ENCODE measurements around the gene BRPF3.

BRPF3 gene

GRCh38 chr6:36235862-36236261 lies 39.3 kb downstream of the BRPF3 start:
- Mint-ChIP-seq H3K4me3 (no peak overlapping the region), H3K27me3 (no peaks in the 10 kb centered on the region), H3K36me3 (peaks cover 30% of the 10 kb centered on the region), H3K4me1 (no peaks in the 10 kb centered on the region), H3K27ac (no peak overlapping the region), H3K9me3 (no peaks in the 10 kb centered on the region)
- ATAC-seq = no peak

- peaks cover 16% of the 10 kb centered on the region for H3K4me1 Mint-ChIP-seq
- no peaks in the 10 kb centered on the region for H3K9me3 Mint-ChIP-seq
- no peak overlapping the region for H3K4me3 Mint-ChIP-seq
- H3K27ac Mint-ChIP-seq = no peak overlapping the region
- no peak for ATAC-seq
- no peaks in the 10 kb centered on the region for H3K27me3 Mint-ChIP-seq
- peaks cover under 1% of the 10 kb centered on the region for H3K36me3 Mint-ChIP-seq
These were observed 43.2 kb downstream of the BRPF3 start for GRCh38 chr6:36239774-36240173.

GRCh38 chr6:36241728-36242127 lies 45.2 kb downstream of the BRPF3 start:
- Mint-ChIP-seq H3K27ac (peak overlapping the region; percentile 83), H3K4me1 (peaks cover 26% of the 10 kb centered on the region), H3K27me3 (no peaks in the 10 kb centered on the region), H3K4me3 (peak overlapping the region; percentile 50), H3K9me3 (no peaks in the 10 kb centered on the region), H3K36me3 (no peaks in the 10 kb centered on the region)
- peak; percentile 87 for ATAC-seq

GRCh38 chr6:36242161-36242560 lies 45.6 kb downstream of the BRPF3 start:
- H3K4me1 Mint-ChIP-seq = peaks cover 26% of the 10 kb centered on the region
- peak; percentile 22 for ATAC-seq
- H3K27me3 Mint-ChIP-seq = no peaks in the 10 kb centered on the region
- H3K9me3 Mint-ChIP-seq = no peaks in the 10 kb centered on the region
- H3K27ac Mint-ChIP-seq = peak overlapping the region; percentile 83
- no peaks in the 10 kb centered on the region for H3K36me3 Mint-ChIP-seq
- H3K4me3 Mint-ChIP-seq = peak overlapping the region; percentile 50

GRCh38 chr6:36242626-36243025 lies 46.1 kb downstream of the BRPF3 start:
- Mint-ChIP-seq H3K9me3 (no peaks in the 10 kb centered on the region), H3K27ac (peak overlapping the region; percentile 83), H3K36me3 (no peaks in the 10 kb centered on the region), H3K4me1 (peaks cover 26% of the 10 kb centered on the region), H3K4me3 (no peak overlapping the region), H3K27me3 (no peaks in the 10 kb centered on the region)
- no peak for ATAC-seq

- Mint-ChIP-seq H3K4me1 (peaks cover 26% of the 10 kb centered on the region), H3K27me3 (no peaks in the 10 kb centered on the region), H3K4me3 (no peak overlapping the region), H3K36me3 (no peaks in the 10 kb centered on the region), H3K9me3 (no peaks in the 10 kb centered on the region), H3K27ac (no peak overlapping the region)
- no peak for ATAC-seq
These were observed 47.1 kb downstream of the BRPF3 start for GRCh38 chr6:36243562-36244212.

GRCh38 chr6:36244641-36245280 lies 48.2 kb downstream of the BRPF3 start:
- H3K36me3 Mint-ChIP-seq = no peaks in the 10 kb centered on the region
- peaks cover 26% of the 10 kb centered on the region for H3K4me1 Mint-ChIP-seq
- no peak overlapping the region for H3K4me3 Mint-ChIP-seq
- ATAC-seq = no peak
- no peaks in the 10 kb centered on the region for H3K9me3 Mint-ChIP-seq
- no peaks in the 10 kb centered on the region for H3K27me3 Mint-ChIP-seq
- no peak overlapping the region for H3K27ac Mint-ChIP-seq

- Mint-ChIP-seq H3K9me3 (no peaks in the 10 kb centered on the region), H3K27ac (no peak overlapping the region)
These were observed 49.1 kb downstream of the BRPF3 start for GRCh38 chr6:36245572-36246061.

GRCh38 chr6:36246506-36247268 lies 50.1 kb downstream of the BRPF3 start:
- Mint-ChIP-seq H3K36me3 (no peaks in the 10 kb centered on the region), H3K27me3 (no peaks in the 10 kb centered on the region), H3K9me3 (no peaks in the 10 kb centered on the region), H3K27ac (no peak overlapping the region), H3K4me1 (peaks cover 20% of the 10 kb centered on the region), H3K4me3 (no peak overlapping the region)
- ATAC-seq = no peak

More at GRCh38 chr6:36245572-36246061, 49.1 kb downstream of the BRPF3 start:
- Mint-ChIP-seq H3K36me3 (no peaks in the 10 kb centered on the region), H3K4me1 (peaks cover 26% of the 10 kb centered on the region), H3K27me3 (no peaks in the 10 kb centered on the region), H3K4me3 (no peak overlapping the region)
- ATAC-seq = no peak

- Mint-ChIP-seq H3K4me1 (peaks cover 10% of the 10 kb centered on the region), H3K27me3 (no peaks in the 10 kb centered on the region), H3K36me3 (no peaks in the 10 kb centered on the region), H3K27ac (no peak overlapping the region), H3K4me3 (no peak overlapping the region), H3K9me3 (no peaks in the 10 kb centered on the region)
- ATAC-seq = no peak
These were observed 51.1 kb downstream of the BRPF3 start for GRCh38 chr6:36247693-36248092.

- Mint-ChIP-seq H3K4me1 (peaks cover 10% of the 10 kb centered on the region), H3K27ac (no peak overlapping the region), H3K9me3 (no peaks in the 10 kb centered on the region), H3K36me3 (no peaks in the 10 kb centered on the region), H3K4me3 (no peak overlapping the region), H3K27me3 (no peaks in the 10 kb centered on the region)
- no peak for ATAC-seq
These were observed 52.4 kb downstream of the BRPF3 start for GRCh38 chr6:36248980-36249379.

- Mint-ChIP-seq H3K9me3 (no peaks in the 10 kb centered on the region), H3K4me3 (no peak overlapping the region), H3K4me1 (peaks cover 10% of the 10 kb centered on the region), H3K36me3 (no peaks in the 10 kb centered on the region), H3K27ac (no peak overlapping the region), H3K27me3 (no peaks in the 10 kb centered on the region)
- no peak for ATAC-seq
These were observed 53.0 kb downstream of the BRPF3 start for GRCh38 chr6:36249536-36249935.

GRCh38 chr6:36252005-36252404 lies 55.5 kb downstream of the BRPF3 start:
- peaks cover 2% of the 10 kb centered on the region for H3K36me3 Mint-ChIP-seq

GRCh38 chr6:36263390-36264000 lies 67.0 kb downstream of the BRPF3 start:
- H3K4me1 Mint-ChIP-seq = no peaks in the 10 kb centered on the region
- no peak overlapping the region for H3K4me3 Mint-ChIP-seq
- H3K9me3 Mint-ChIP-seq = peaks cover 3% of the 10 kb centered on the region
- no peak overlapping the region for H3K27ac Mint-ChIP-seq
- no peak for ATAC-seq
- no peaks in the 10 kb centered on the region for H3K36me3 Mint-ChIP-seq
- peaks cover 15% of the 10 kb centered on the region for H3K27me3 Mint-ChIP-seq

More at GRCh38 chr6:36252005-36252404, 55.5 kb downstream of the BRPF3 start:
- Mint-ChIP-seq H3K27me3 (no peaks in the 10 kb centered on the region), H3K4me3 (no peak overlapping the region), H3K9me3 (no peaks in the 10 kb centered on the region), H3K4me1 (no peaks in the 10 kb centered on the region), H3K27ac (no peak overlapping the region)
- no peak for ATAC-seq

- peaks cover 38% of the 10 kb centered on the region for H3K27me3 Mint-ChIP-seq
- no peaks in the 10 kb centered on the region for H3K4me1 Mint-ChIP-seq
- ATAC-seq = no peak
- H3K27ac Mint-ChIP-seq = no peak overlapping the region
- H3K36me3 Mint-ChIP-seq = no peaks in the 10 kb centered on the region
- H3K9me3 Mint-ChIP-seq = peaks cover 3% of the 10 kb centered on the region
- H3K4me3 Mint-ChIP-seq = no peak overlapping the region
These were observed 69.2 kb downstream of the BRPF3 start for GRCh38 chr6:36265744-36266143.
